KMS-11 (cell line): ENCODE measurements around the gene SLC10A2.
"Not testable (repeated sequence)": the region's sequence is repeated elsewhere in the genome, so short reads cannot be mapped to it uniquely, and the experiment has no call there.

Experiments
- H2AFZ ChIP-seq: fragments of 200-600 bp; sonication (generic); 2 replicates; pipeline ENCODE4 v1.6.1; 2016; ENCODE audit warnings: antibody characterized with exemption, mixed run types, low read depth
- H3K27ac ChIP-seq: fragments of 200-600 bp; sonication (generic); 2 replicates; pipeline ENCODE4 v1.6.1; 2016; ENCODE audit warnings: mild to moderate bottlenecking, mixed run types
- H3K27me3 ChIP-seq: fragments of 200-600 bp; sonication (generic); 2 replicates; pipeline ENCODE4 v1.6.1; 2017; ENCODE audit warnings: mild to moderate bottlenecking, low read depth, mixed run types, moderate library complexity; ENCODE audit not compliant: insufficient read depth
- H3K36me3 ChIP-seq: fragments of 200-600 bp; sonication (generic); 2 replicates; pipeline ENCODE4 v1.6.1; 2017; ENCODE audit warnings: mild to moderate bottlenecking, mixed run types; ENCODE audit not compliant: insufficient read depth
- H3K4me1 ChIP-seq: fragments of 200-600 bp; sonication (generic); 2 replicates; pipeline ENCODE4 v1.6.1; 2016; ENCODE audit warnings: mild to moderate bottlenecking, low read depth, mixed run types; ENCODE audit not compliant: poor library complexity, severe bottlenecking
- H3K4me2 ChIP-seq: fragments of 200-600 bp; sonication (generic); 2 replicates; pipeline ENCODE4 v1.7.0; 2016; ENCODE audit warnings: mild to moderate bottlenecking, mixed run types
- H3K4me3 ChIP-seq: fragments of 200-600 bp; sonication (generic); IDR thresholded peaks from 2 replicates; pipeline ENCODE4 v1.6.1; 2017; ENCODE audit warnings: low read depth, low read length, mixed read lengths; ENCODE audit not compliant: insufficient read depth
- H3K79me2 ChIP-seq: fragments of 200-600 bp; sonication (generic); 2 replicates; pipeline ENCODE4 v1.6.1; 2016; ENCODE audit warnings: low read depth, mixed run types; ENCODE audit not compliant: insufficient read depth
- H3K9ac ChIP-seq: fragments of 200-600 bp; sonication (generic); 2 replicates; pipeline ENCODE4 v1.6.1; 2016; ENCODE audit warnings: mild to moderate bottlenecking, mixed run types
- H4K20me1 ChIP-seq: fragments of 200-600 bp; sonication (generic); 2 replicates; pipeline ENCODE4 v1.6.1; 2016; ENCODE audit warnings: mild to moderate bottlenecking, mixed run types; ENCODE audit not compliant: insufficient read depth
- TF ChIP-seq, protein P1 (sequence below): fragments of 200-600 bp; sonication (generic); conservative IDR thresholded peaks from 2 replicates; pipeline ENCODE4 v1.6.1; 2017; ENCODE audit warnings: low read depth, mild to moderate bottlenecking, antibody characterized with exemption, low read length, moderate library complexity, mixed read lengths

Gene SLC10A2

DNA sequence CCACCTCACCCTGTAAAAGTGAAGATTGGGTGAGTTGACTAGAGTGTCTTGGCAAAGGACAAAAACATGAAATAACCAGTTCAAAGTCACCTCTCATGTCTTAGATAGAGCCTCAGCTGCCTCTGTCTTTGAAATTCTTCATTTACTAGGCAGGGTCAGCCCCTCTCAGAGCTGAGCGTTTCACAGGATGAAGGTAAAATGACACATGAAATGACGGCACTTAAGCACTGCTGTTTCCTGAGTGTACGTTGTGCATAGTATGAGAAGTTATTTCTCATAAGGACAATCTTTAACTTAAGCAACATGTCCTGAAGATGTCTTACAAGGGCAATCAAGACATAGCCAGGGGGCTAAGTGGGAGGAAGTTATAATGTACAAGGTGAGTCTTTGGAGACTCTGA is 32.3 kb upstream of the SLC10A2 start:
- TF ChIP-seq, protein P1, sequence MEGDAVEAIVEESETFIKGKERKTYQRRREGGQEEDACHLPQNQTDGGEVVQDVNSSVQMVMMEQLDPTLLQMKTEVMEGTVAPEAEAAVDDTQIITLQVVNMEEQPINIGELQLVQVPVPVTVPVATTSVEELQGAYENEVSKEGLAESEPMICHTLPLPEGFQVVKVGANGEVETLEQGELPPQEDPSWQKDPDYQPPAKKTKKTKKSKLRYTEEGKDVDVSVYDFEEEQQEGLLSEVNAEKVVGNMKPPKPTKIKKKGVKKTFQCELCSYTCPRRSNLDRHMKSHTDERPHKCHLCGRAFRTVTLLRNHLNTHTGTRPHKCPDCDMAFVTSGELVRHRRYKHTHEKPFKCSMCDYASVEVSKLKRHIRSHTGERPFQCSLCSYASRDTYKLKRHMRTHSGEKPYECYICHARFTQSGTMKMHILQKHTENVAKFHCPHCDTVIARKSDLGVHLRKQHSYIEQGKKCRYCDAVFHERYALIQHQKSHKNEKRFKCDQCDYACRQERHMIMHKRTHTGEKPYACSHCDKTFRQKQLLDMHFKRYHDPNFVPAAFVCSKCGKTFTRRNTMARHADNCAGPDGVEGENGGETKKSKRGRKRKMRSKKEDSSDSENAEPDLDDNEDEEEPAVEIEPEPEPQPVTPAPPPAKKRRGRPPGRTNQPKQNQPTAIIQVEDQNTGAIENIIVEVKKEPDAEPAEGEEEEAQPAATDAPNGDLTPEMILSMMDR: no peak
- Histone ChIP-seq H4K20me1 (no peaks in the 10 kb centered on the region), H3K79me2 (no peaks in the 10 kb centered on the region), H3K4me3 (no peak overlapping the region), H3K27ac (no peak overlapping the region), H3K9ac (no peak overlapping the region), H3K36me3 (no peaks in the 10 kb centered on the region), H3K27me3 (no peaks in the 10 kb centered on the region), H3K4me1 (no peaks in the 10 kb centered on the region), H2AFZ (no peak overlapping the region), H3K4me2 (no peak overlapping the region)

DNA sequence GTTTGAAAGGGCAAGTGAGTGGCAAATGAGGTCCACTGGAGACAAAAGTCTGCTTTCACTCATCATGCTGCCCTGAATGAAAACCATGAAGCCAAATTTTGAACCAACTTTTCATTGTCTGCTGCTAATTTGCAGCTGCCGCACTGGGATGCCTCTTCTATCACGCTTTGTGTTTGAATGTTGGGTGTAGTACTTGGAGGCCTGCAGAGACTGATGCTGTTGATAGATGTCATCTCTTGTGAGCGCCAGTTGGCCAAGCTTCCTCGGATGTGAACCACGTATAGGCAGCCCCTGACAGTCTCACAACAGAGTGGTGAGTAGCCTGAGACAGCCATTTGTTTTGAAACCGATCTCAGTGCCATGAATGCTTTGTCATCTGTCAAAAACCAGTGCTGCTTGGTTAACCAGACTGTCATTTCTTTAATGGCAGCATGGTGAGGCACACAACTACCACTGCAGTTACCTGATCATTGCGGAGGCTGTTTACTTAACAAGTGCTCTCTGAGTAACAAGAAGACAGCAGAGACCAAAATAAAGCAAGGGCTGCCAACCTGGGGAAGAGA is 31.2 kb upstream of the SLC10A2 start:
- Histone ChIP-seq H3K4me1 (no peaks in the 10 kb centered on the region), H3K27me3 (no peaks in the 10 kb centered on the region), H4K20me1 (no peaks in the 10 kb centered on the region), H3K27ac (no peak overlapping the region), H3K79me2 (no peaks in the 10 kb centered on the region), H3K4me2 (no peak overlapping the region), H3K9ac (no peak overlapping the region), H3K36me3 (no peaks in the 10 kb centered on the region), H2AFZ (no peak overlapping the region), H3K4me3 (no peak overlapping the region)
- TF ChIP-seq, protein P1: no peak

DNA sequence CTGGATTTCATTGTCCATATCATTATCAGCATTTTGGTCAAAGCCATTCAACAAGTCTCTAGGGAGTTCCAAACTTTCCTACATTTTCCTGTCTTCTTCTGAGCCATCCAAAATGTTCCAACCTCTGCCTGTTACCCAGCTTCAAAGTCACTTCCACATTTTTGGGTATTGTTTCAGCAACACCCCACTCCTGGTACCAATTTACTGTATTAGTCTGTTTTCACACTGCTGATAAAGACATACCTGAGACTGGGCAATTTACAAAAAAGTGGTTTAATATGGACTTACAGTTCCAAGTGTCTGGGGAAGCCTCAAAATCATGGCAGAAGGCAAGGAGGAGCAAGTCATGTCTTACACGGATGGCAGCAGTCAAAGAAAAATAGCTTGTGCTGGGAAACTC is 27.4 kb upstream of the SLC10A2 start:
- not testable (repeated sequence) for H3K27ac ChIP-seq, H3K4me2 ChIP-seq, H3K79me2 ChIP-seq, H3K27me3 ChIP-seq, H2AFZ ChIP-seq, H4K20me1 ChIP-seq, H3K9ac ChIP-seq, H3K4me1 ChIP-seq, H3K4me3 ChIP-seq, H3K36me3 ChIP-seq

DNA sequence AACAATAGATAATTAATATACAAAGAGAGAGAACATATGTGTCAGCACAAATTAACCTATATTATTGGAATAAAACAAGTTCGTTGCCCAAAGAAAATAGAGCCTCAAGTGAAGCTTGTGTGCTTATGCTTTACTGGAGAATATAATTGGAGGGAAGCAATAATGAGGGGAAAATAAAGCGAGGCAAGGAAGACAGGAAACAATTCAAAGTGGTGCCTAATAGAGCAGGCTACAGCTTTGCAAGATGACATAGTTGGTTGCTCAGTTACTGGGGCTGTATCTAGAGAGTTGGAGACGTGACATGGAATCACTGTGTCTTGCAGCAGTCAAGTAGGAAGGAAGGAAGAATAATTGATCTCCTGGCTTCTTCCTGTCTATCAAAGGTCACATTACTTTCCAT is 21.1 kb upstream of the SLC10A2 start:
- H3K27me3 ChIP-seq: no peaks in the 10 kb centered on the region
- H4K20me1 ChIP-seq: no peaks in the 10 kb centered on the region
- H3K4me3 ChIP-seq: no peak overlapping the region
- TF ChIP-seq, protein P1: no peak
- H3K4me2 ChIP-seq: no peak overlapping the region
- H3K79me2 ChIP-seq: no peaks in the 10 kb centered on the region
- H3K9ac ChIP-seq: no peak overlapping the region
- no peak overlapping the region for H2AFZ ChIP-seq
- H3K36me3 ChIP-seq: no peaks in the 10 kb centered on the region
- H3K4me1 ChIP-seq: no peaks in the 10 kb centered on the region
- H3K27ac ChIP-seq: no peak overlapping the region

DNA sequence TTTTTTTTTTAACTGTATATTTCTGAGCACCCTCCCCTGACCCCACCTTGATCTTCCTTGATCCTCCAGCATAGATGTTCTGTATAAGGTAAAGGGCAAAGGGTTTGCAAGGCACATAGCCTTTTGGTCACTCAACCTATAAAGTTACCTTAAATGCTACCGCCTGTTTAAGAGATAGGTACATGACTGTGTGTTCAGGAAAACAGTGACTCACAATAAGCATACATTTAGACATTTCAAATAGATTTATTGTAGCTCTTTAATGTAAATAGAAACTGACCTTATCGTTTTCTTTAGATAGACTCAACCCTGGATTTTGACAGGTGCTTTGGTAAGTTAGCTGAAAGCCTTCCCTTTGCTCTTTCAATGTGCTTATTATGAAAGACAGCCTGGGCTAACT is 15.2 kb upstream of the SLC10A2 start:
- Histone ChIP-seq H3K4me2 (no peak overlapping the region), H2AFZ (no peak overlapping the region), H3K4me3 (no peak overlapping the region), H3K27ac (no peak overlapping the region), H4K20me1 (no peaks in the 10 kb centered on the region), H3K4me1 (no peaks in the 10 kb centered on the region), H3K27me3 (no peaks in the 10 kb centered on the region), H3K9ac (no peak overlapping the region), H3K79me2 (no peaks in the 10 kb centered on the region), H3K36me3 (no peaks in the 10 kb centered on the region)
- TF ChIP-seq, protein P1: no peak
